HCT116 (cell line): ENCODE results near the gene HCN2. TPM values are rescaled to one million over a fixed set of nuclear protein-coding genes. Genes with fewer than 3 reads are reported as not detected.

ENCODE experiments used
- ATAC-seq: fragments of 200-7000 bp; cut with Tn5 transposase; 2 replicates; pipeline ENCODE4 v1.9.1; 2020; ENCODE audit warnings: mild to moderate bottlenecking, moderate library complexity
- BruUV-seq: library from RNA; stranded (reverse); fragments of 400-500 nt; replicated peaks from 2 replicates; lab custom pipeline; 2021; lab: Mats Ljungman, UMichigan
- CTCF ChIA-PET: fragments of 300-600 bp; sonication (Branson Sonifier 250); formaldehyde crosslinking; loops from one replicate; lab custom pipeline; 2021; ENCODE audit warnings: antibody characterized with exemption; lab: Charles Lee
- POLR2A ChIA-PET: fragments of 300-600, 350-600 bp; sonication (Branson Sonifier 250); formaldehyde crosslinking; loops from one replicate; lab custom pipeline; 2021; ENCODE audit warnings: antibody characterized with exemption; lab: Charles Lee
- RAD21 ChIA-PET, 2 experiments: fragments of 300-600 bp; sonication (Branson Sonifier 250); formaldehyde crosslinking; loops; one replicate each; lab custom pipeline; 2023; ENCODE audit warnings: low total read pairs in 2 of 2; ENCODE audit not compliant: uncharacterized antibody in 2 of 2, unreplicated experiment in 2 of 2, low non-redundant PET in 1 of 2; lab: Charles Lee
- DNase-seq: peaks from one replicate; pipeline ENCODE4 v3.0.0-alpha.2; 2010; ENCODE audit warnings: low read depth, low spot score
- H2AFZ ChIP-seq: fragments of 200-600 bp; shearing (Covaris generic), sonication (generic); 2 replicates; pipeline ENCODE4 v1.6.1; 2017; ENCODE audit warnings: low read depth, mixed run types, mixed read lengths, antibody characterized with exemption, low read length; ENCODE audit not compliant: poor library complexity, severe bottlenecking
- H3K27ac ChIP-seq: 2 replicates; pipeline ENCODE4 v1.5.1; 2012; ENCODE audit warnings: low read depth, low read length
- H3K27me3 ChIP-seq: fragments of 200-600 bp; sonication (generic); 2 replicates; pipeline ENCODE4 v1.6.1; 2016; ENCODE audit warnings: mixed run types, low read length, mixed read lengths; ENCODE audit not compliant: insufficient read depth
- H3K36me3 ChIP-seq, 2 experiments: fragments of 200-500 bp in 1 of 2; fragments of 200-600 bp in 1 of 2; sonication (Bioruptor generic) in 1 of 2; sonication (generic) in 1 of 2; 2 replicates each; pipeline versions ENCODE4 v1.5.1 to v1.6.1; 2014 to 2016; ENCODE audit warnings: low read length in 2 of 2, inconsistent platforms in 1 of 2, mixed read lengths in 1 of 2, mixed run types in 1 of 2; ENCODE audit not compliant: insufficient read depth in 2 of 2, control insufficient read depth in 1 of 2
- H3K4me1 ChIP-seq, 2 experiments: fragments of 200-600 bp in 1 of 2; sonication (generic) in 1 of 2; 2 replicates each; pipeline versions ENCODE4 v1.5.1 to v1.6.1; 2012 to 2017; ENCODE audit warnings: low read length in 2 of 2, inconsistent platforms in 1 of 2, mild to moderate bottlenecking in 1 of 2, mixed read lengths in 1 of 2, mixed run types in 1 of 2, moderate library complexity in 1 of 2; ENCODE audit not compliant: insufficient read depth in 2 of 2, control insufficient read depth in 1 of 2
- H3K4me2 ChIP-seq: fragments of 200-600 bp; sonication (generic); 2 replicates; pipeline ENCODE4 v1.6.1; 2017; ENCODE audit warnings: mixed run types, low read length, mixed read lengths
- H3K4me3 ChIP-seq, 2 experiments: fragments of 200-600 bp in 1 of 2; sonication (generic) in 1 of 2; replicated peaks in 1 of 2; 2 replicates each; pipeline ENCODE4 v1.5.1; 2011 to 2016; ENCODE audit warnings: low read length in 2 of 2, control low read depth in 1 of 2, low read depth in 1 of 2, mild to moderate bottlenecking in 1 of 2, mixed read lengths in 1 of 2, mixed run types in 1 of 2
- H3K79me2 ChIP-seq: fragments of 200-600 bp; sonication (generic); 2 replicates; pipeline ENCODE4 v1.6.1; 2017; ENCODE audit warnings: mild to moderate bottlenecking, mixed run types, low read length, moderate library complexity, mixed read lengths; ENCODE audit not compliant: insufficient read depth
- H3K9ac ChIP-seq: fragments of 200-600 bp; sonication (generic); 2 replicates; pipeline ENCODE4 v1.6.1; 2016; ENCODE audit warnings: low read length, mixed read lengths
- H3K9me2 ChIP-seq: fragments of 200-600 bp; sonication (generic), shearing (Covaris generic); 2 replicates; pipeline ENCODE4 v1.6.1; 2017; ENCODE audit warnings: mixed run types, mild to moderate bottlenecking, moderate library complexity; ENCODE audit not compliant: insufficient read depth
- H3K9me3 ChIP-seq, 2 experiments: fragments of 200-500 bp in 1 of 2; fragments of 200-600 bp in 1 of 2; sonication (Bioruptor generic) in 1 of 2; sonication (generic) in 1 of 2; 2 replicates each; pipeline ENCODE4 v1.6.1; 2014 to 2017; ENCODE audit warnings: low read length in 2 of 2, mixed read lengths in 2 of 2, inconsistent platforms in 1 of 2, low read depth in 1 of 2, mild to moderate bottlenecking in 1 of 2, mixed run types in 1 of 2, moderate library complexity in 1 of 2; ENCODE audit not compliant: control insufficient read depth in 1 of 2, insufficient read depth in 1 of 2
- H4K20me1 ChIP-seq: fragments of 200-600 bp; sonication (generic), shearing (Covaris generic); 2 replicates; pipeline ENCODE4 v1.6.1; 2017; ENCODE audit warnings: mixed run types, mild to moderate bottlenecking, moderate library complexity; ENCODE audit not compliant: insufficient read depth
- CBX3 ChIP-seq: IDR thresholded peaks from 2 replicates; pipeline ENCODE4 v1.6.1; 2012; ENCODE audit warnings: low read depth
- CEBPB ChIP-seq: IDR thresholded peaks from 2 replicates; pipeline ENCODE4 v1.6.1; 2012; ENCODE audit warnings: low read depth
- EGR1 ChIP-seq: IDR thresholded peaks from 2 replicates; pipeline ENCODE4 v1.6.1; 2012; ENCODE audit warnings: low read depth
- ELF1 ChIP-seq: IDR thresholded peaks from 2 replicates; pipeline ENCODE4 v1.6.1; 2012; ENCODE audit warnings: low read depth, borderline replicate concordance
- EZH2phosphoT487 ChIP-seq: fragments of 200-600 bp; IDR thresholded peaks from 2 replicates; pipeline ENCODE4 v1.6.1; 2018; ENCODE audit warnings: antibody characterized with exemption, borderline replicate concordance
- FOSL1 ChIP-seq: IDR thresholded peaks from 2 replicates; pipeline ENCODE4 v1.6.1; 2012; ENCODE audit warnings: low read depth
- MAX ChIP-seq: IDR thresholded peaks from 2 replicates; pipeline ENCODE4 v1.6.1; 2012
- POLR2A ChIP-seq: IDR thresholded peaks from 2 replicates; pipeline ENCODE4 v1.7.0; 2011; ENCODE audit warnings: borderline replicate concordance; ENCODE audit not compliant: insufficient read depth, insufficient read length; ENCODE audit errors: extremely low read depth
- POLR2AphosphoS5 ChIP-seq: IDR thresholded peaks from 2 replicates; pipeline ENCODE4 v1.6.1; 2011; ENCODE audit warnings: mild to moderate bottlenecking, low read depth, low read length, moderate library complexity
- RAD21 ChIP-seq: IDR thresholded peaks from 2 replicates; pipeline ENCODE4 v1.6.1; 2012; ENCODE audit warnings: low read depth, mild to moderate bottlenecking
- SP1 ChIP-seq: IDR thresholded peaks from 2 replicates; pipeline ENCODE4 v1.6.1; 2012; ENCODE audit warnings: low read depth
- TCF7L2 ChIP-seq: IDR thresholded peaks from 2 replicates; pipeline ENCODE4 v1.7.0; 2011; ENCODE audit warnings: borderline replicate concordance, inconsistent platforms; ENCODE audit not compliant: insufficient read depth, insufficient read length; ENCODE audit errors: extremely low read depth
- YY1 ChIP-seq: IDR thresholded peaks from 2 replicates; pipeline ENCODE4 v1.6.1; 2011; ENCODE audit warnings: low read length, low read depth, moderate library complexity, mild to moderate bottlenecking; ENCODE audit not compliant: insufficient replicate concordance; ENCODE audit errors: extremely low read depth
- ZBTB33 ChIP-seq: IDR thresholded peaks from 2 replicates; pipeline ENCODE4 v1.6.1; 2011; ENCODE audit warnings: mild to moderate bottlenecking, low read length, moderate library complexity; ENCODE audit not compliant: insufficient replicate concordance; ENCODE audit errors: extremely low read depth
- ZFX ChIP-seq: fragments of 450-650 bp; IDR thresholded peaks from 2 replicates; pipeline ENCODE4 v1.6.1; 2017
- ZNF274 ChIP-seq: fragments of 200-500 bp; sonication (Bioruptor generic); IDR thresholded peaks from 2 replicates; pipeline ENCODE4 v1.6.1; 2014; ENCODE audit warnings: mild to moderate bottlenecking, low read depth, low read length, inconsistent platforms
- intact Hi-C: fragments of 100-400 bp; cut with micrococcal nuclease; formaldehyde crosslinking; loops from 2 replicates; pipeline ENCODE4 v1.10.0; 2022
- total RNA-seq: library from RNA; stranded (reverse); gene quantifications from one replicate; pipeline ENCODE4 v1.2.1, GENCODE V29; 2021; ENCODE audit not compliant: unreplicated experiment

Gene HCN2
- total RNA-seq, 1 experiment from 2014 or later = 2.4 TPM

- no peaks in the 10 kb centered on the region for H3K36me3 ChIP-seq
- H3K27ac ChIP-seq = no peak overlapping the region
- POLR2A ChIA-PET = no interaction called here
- intact Hi-C loops = no loop called here
- no peak overlapping the region for H2AFZ ChIP-seq
- no peak overlapping the region for H3K4me2 ChIP-seq
- no peaks in the 10 kb centered on the region for H3K79me2 ChIP-seq
- H4K20me1 ChIP-seq = no peaks in the 10 kb centered on the region
- DNase-seq (no peak), ATAC-seq (no peak)
- H3K4me3 ChIP-seq = no peak overlapping the region
- H3K9ac ChIP-seq = no peak overlapping the region
- peaks cover 13% of the 10 kb centered on the region in 2 experiments for H3K4me1 ChIP-seq
- no TSS peak for BruUV-seq
- no peak for TF ChIP-seq RAD21
- TF ChIP-seq CBX3 = no peak
- no peak for TF ChIP-seq POLR2A
- no peak for TF ChIP-seq ZNF274
- no peak for TF ChIP-seq ZBTB33
- no peak for TF ChIP-seq POLR2AphosphoS5
- no peak for TF ChIP-seq TCF7L2
- RAD21 ChIA-PET = no interaction called here
- no peaks in the 10 kb centered on the region for H3K9me2 ChIP-seq
- CTCF ChIA-PET = no interaction called here
- H3K9me3 ChIP-seq = peaks cover 0 to 3% of the 10 kb centered on the region in 2 experiments; a peak in 1 of 4 replicates
- H3K27me3 ChIP-seq = no peaks in the 10 kb centered on the region
Measured at GRCh38 chr19:593055-593454, 3.4 kb downstream of the HCN2 start.

- H4K20me1 ChIP-seq = no peaks in the 10 kb centered on the region
- H3K79me2 ChIP-seq = no peaks in the 10 kb centered on the region
- ChIA-PET CTCF (no interaction called here), POLR2A (no interaction called here), RAD21 (no interaction called here)
- BruUV-seq = no TSS peak
- H3K4me2 ChIP-seq = no peak overlapping the region
- H3K9ac ChIP-seq = no peak overlapping the region
- H2AFZ ChIP-seq = no peak overlapping the region
- no peak overlapping the region for H3K27ac ChIP-seq
- H3K9me2 ChIP-seq = no peaks in the 10 kb centered on the region
- no peaks in the 10 kb centered on the region for H3K36me3 ChIP-seq
- ATAC-seq (no peak), DNase-seq (no peak)
- peaks cover 0 to 3% of the 10 kb centered on the region in 2 experiments; a peak in 1 of 4 replicates for H3K9me3 ChIP-seq
- H3K4me1 ChIP-seq = peaks cover 8 to 9% of the 10 kb centered on the region in 2 experiments
- no peak overlapping the region for H3K4me3 ChIP-seq
- H3K27me3 ChIP-seq = no peaks in the 10 kb centered on the region
- intact Hi-C loops = no loop called here
- no peak for TF ChIP-seq ZFX
- TF ChIP-seq CBX3 = no peak
- no peak for TF ChIP-seq POLR2A
- no peak for TF ChIP-seq ELF1
- no peak for TF ChIP-seq SP1
- TF ChIP-seq YY1 = no peak
- TF ChIP-seq ZNF274 = no peak
- no peak for TF ChIP-seq EGR1
- TF ChIP-seq ZBTB33 = no peak
- TF ChIP-seq CEBPB = no peak
- no peak for TF ChIP-seq POLR2AphosphoS5
- TF ChIP-seq MAX = no peak
- no peak for TF ChIP-seq EZH2phosphoT487
- TF ChIP-seq FOSL1 = no peak
Measured at GRCh38 chr19:593505-593904, 3.8 kb downstream of the HCN2 start.
